ENCODE measurements around the gene ANKS6.

The ANKS6 gene

GRCh38 chr9:98796364-98797101 is at the start of gene ANKS6:
Gene ANKS6 (minus strand): TSS chr9:98796555. CDS start chr9:98796491, 64 bp downstream.
- peak; percentile 80 to 81 for DNase-seq (ENCODE audit: low read depth in 2 of 2)

DNA sequence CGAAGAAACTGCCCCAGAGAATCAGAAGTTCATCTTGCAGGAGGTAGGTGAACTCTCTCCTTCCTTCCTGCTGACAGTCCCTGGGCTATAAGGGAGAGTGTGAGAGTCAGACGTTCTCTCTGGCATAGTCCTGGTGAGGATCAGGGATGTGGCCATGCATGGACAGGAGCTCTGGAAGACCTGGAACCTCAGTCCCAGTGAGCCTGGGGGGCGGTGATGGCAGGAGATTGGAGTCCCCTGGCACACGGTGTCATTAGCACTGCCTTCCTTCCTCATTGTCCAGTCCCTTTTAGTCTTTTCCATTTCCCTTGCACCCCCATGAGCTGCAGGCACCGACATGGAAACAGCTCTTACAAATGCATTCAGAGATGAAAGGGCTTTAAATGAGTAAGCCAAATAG is 49.7 kb upstream of the ANKS6 start:
- no peak for DNase-seq (ENCODE audit: low read depth in 2 of 2)

GRCh38 chr9:98842510-98842909 is 46.2 kb upstream of the ANKS6 start:
- no peak for DNase-seq (ENCODE audit: low read depth in 2 of 2)

GRCh38 chr9:98839724-98840123 is 43.4 kb upstream of the ANKS6 start:
- no peak for DNase-seq (ENCODE audit: low read depth in 2 of 2)

- DNase-seq (ENCODE audit: low read depth in 2 of 2): no peak
Measured at GRCh38 chr9:98838868-98839565, 42.7 kb upstream of the ANKS6 start.

GRCh38 chr9:98838155-98838867 is 42.0 kb upstream of the ANKS6 start:
- no peak for DNase-seq (ENCODE audit: low read depth in 2 of 2)

DNA sequence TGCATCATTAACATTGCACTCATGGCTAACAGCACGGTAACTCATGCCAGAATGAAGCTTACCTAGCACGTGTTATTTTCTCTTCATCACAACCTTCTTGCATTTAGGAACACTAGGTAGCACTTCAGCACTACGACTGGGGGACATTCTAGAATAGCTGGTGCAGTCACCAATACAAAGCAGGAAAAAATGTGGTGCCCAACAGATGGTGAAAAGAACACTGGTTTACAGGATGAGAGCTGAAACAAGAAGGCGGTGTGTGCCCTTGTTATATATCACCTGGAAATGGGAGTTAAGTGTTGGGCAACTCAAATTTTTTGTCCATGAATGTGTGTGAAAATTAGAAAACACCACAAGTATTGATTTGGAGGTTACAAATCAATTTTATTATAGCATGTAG is 41.2 kb upstream of the ANKS6 start:
- no peak for DNase-seq (ENCODE audit: low read depth in 2 of 2)

GRCh38 chr9:98836206-98836605 is 39.9 kb upstream of the ANKS6 start:
- no peak for DNase-seq (ENCODE audit: low read depth in 2 of 2)

GRCh38 chr9:98834386-98834785 is 38.0 kb upstream of the ANKS6 start:
- no peak for DNase-seq (ENCODE audit: low read depth in 2 of 2)

DNA sequence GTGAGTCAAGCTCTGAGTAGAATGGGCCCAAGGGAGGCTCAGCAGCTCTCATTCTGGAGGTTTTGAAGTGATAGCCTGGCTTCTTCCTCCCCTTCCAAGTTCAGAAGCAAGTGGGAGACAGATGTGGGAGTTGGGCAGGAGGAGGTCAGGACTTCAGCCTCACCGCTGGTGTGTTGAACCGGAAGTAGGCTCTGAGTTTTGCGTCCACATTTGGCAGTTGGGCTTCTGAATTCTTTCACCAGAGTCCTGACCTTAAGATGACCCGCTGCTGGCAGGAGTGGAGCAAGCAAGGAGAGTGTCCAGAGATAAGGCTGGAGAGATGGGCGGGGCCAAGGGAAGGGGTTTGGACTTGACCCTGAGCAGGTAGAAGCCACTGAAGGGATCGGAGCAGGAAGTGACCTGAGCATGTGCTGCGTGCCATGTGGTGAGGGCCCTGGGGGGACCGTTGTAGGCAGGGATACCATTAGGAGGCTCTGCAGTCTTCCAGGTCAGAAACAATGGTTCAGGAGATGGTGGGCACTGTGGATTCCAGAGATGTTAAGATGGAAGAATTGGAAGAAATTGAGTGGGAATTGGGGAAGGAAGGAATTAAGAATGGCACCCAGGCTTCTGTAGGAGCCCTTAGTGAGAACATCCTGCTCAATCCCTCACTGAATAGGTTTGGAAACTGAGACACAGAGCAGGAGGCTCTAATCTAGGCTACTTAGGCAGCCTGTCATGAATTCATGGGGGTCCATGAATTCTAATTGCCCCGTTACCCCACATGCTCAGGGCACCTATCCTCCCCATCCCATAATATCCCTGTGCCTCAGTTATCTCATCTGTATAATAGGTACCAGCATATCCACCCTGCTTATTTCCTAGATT is 37.0 kb upstream of the ANKS6 start:
- no peak for DNase-seq (ENCODE audit: low read depth in 2 of 2)

DNA sequence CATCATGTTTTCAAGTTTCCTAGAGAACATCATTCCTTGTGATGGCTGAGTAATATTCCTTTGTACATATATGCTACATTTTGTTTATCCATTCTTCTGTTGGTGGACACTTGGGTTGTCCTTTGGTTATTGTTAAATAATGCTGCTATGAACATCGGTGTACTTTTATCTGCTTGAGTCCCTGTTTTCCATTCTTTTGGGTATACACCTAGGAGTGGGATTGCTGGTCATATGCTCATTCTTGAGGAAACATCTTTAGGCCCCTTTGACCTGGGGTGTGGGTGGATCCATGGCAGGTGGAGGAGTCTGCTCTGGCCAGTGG is 36.4 kb upstream of the ANKS6 start:
- no peak for DNase-seq (ENCODE audit: low read depth in 2 of 2)

GRCh38 chr9:98831696-98832095 is 35.3 kb upstream of the ANKS6 start:
- DNase-seq (ENCODE audit: low read depth in 2 of 2): no peak

DNA sequence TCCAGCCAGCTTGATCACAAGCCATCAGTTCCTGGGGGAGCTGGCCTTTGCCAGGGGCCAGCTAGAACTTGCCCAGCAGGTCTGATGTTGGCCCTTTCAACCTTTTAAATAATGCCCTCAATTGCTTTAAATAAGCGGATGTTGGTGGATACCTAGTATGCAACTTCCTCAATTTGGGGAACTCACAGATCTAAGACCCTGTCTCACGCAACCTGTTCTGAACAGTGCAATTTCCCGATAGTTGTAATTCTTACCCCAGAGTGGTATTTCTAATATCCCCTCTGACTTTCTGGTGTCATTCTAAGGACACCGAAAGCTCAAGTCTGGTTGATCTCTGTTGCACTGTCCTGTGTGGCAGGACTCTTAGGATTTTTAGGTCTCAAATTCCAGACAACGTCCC is 34.2 kb upstream of the ANKS6 start:
- no peak for DNase-seq (ENCODE audit: low read depth in 2 of 2)

- DNase-seq (ENCODE audit: low read depth in 2 of 2): no peak
Measured at GRCh38 chr9:98829766-98830165, 33.4 kb upstream of the ANKS6 start.

DNA sequence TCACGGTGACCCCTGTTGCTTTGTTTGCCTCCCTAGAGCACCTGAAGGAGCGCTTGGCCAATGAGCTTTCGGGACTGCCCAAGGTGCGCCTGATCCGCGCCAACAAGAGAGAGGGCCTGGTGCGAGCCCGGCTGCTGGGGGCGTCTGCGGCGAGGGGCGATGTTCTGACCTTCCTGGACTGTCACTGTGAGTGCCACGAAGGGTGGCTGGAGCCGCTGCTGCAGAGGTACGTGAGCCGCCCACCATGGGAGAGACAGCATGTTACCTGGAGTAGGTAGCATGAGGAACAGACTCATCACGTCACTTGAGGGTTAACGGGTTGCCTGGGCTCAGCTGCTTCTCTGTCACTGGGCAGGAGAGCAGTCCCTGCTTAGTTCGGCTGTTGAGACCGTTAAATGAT is 30.4 kb upstream of the ANKS6 start:
- DNase-seq (ENCODE audit: low read depth in 2 of 2): no peak

- no peak for DNase-seq (ENCODE audit: low read depth in 2 of 2)
Measured at GRCh38 chr9:98825414-98825813, 29.1 kb upstream of the ANKS6 start.

- DNase-seq (ENCODE audit: low read depth in 2 of 2): no peak
Measured at GRCh38 chr9:98823666-98824334, 27.4 kb upstream of the ANKS6 start.

GRCh38 chr9:98822661-98823060 is 26.3 kb upstream of the ANKS6 start:
- no peak for DNase-seq (ENCODE audit: low read depth in 2 of 2)

- DNase-seq (ENCODE audit: low read depth in 2 of 2): no peak
Measured at GRCh38 chr9:98821831-98822230, 25.5 kb upstream of the ANKS6 start.

DNA sequence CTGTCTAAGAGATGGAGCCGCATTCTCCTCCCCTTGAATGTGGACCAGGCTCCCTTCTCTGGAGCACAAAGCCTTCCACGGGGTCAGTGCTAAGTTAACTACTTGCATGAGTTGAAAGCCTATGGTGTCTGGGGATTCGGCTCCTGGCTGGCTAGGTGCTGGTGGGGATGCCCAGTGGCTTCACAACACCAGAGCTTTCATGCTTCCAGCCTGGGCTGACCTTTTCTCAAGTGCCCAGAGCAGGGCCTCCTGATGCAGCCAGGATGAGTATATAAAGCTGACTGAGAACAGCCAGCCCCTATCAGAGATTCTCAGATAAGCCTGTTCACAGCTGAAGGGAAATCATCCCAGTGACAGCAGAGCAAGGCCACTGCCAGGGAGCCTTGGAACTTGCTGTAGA is 22.9 kb upstream of the ANKS6 start:
- DNase-seq (ENCODE audit: low read depth in 2 of 2): no peak

- DNase-seq (ENCODE audit: low read depth in 2 of 2): no peak
Measured at GRCh38 chr9:98818764-98819163, 22.4 kb upstream of the ANKS6 start.
